WERI-Rb-1 (cell line): ENCODE measurements around the gene IFI44.

Source experiments
- DNase-seq: peaks from one replicate; pipeline ENCODE4 v3.0.0-alpha.2; 2020
- H3K27ac ChIP-seq: fragments of 250-450 bp; sonication (Bioruptor Pico); 2 replicates; pipeline ENCODE4 v1.5.1; 2020; ENCODE audit warnings: mild to moderate bottlenecking, moderate library complexity
- H3K27me3 ChIP-seq: fragments of 250-450 bp; sonication (Bioruptor Pico); 2 replicates; pipeline ENCODE4 v1.5.1; 2021; ENCODE audit warnings: mild to moderate bottlenecking, low read depth, moderate library complexity; ENCODE audit not compliant: insufficient read depth, severe bottlenecking
- H3K36me3 ChIP-seq: fragments of 250-450 bp; sonication (Bioruptor Pico); 2 replicates; pipeline ENCODE4 v1.5.1; 2020; ENCODE audit warnings: mild to moderate bottlenecking, moderate library complexity
- H3K4me3 ChIP-seq: 2 replicates; pipeline ENCODE4 v1.5.1; 2011; ENCODE audit warnings: low read depth, mild to moderate bottlenecking, control low read depth, low read length
- H3K9me3 ChIP-seq: fragments of 250-450 bp; sonication (Bioruptor Pico); 2 replicates; pipeline ENCODE4 v1.5.1; 2021; ENCODE audit warnings: mild to moderate bottlenecking, moderate library complexity; ENCODE audit not compliant: severe bottlenecking
- TF ChIP-seq, protein P1 (sequence below): IDR thresholded peaks from 2 replicates; pipeline ENCODE4 v1.5.1; 2011; ENCODE audit warnings: low read depth, mild to moderate bottlenecking, control low read depth, inconsistent platforms, low read length

The IFI44 gene

GRCh38 chr1:78690516-78690915 is 40.9 kb downstream of the IFI44 start:
- H3K27ac ChIP-seq: no peak overlapping the region
- no peaks in the 10 kb centered on the region for H3K27me3 ChIP-seq
- no peak overlapping the region for H3K4me3 ChIP-seq
- H3K36me3 ChIP-seq: no peaks in the 10 kb centered on the region
- no peak for DNase-seq
- no peaks in the 10 kb centered on the region for H3K9me3 ChIP-seq
- TF ChIP-seq, protein P1, sequence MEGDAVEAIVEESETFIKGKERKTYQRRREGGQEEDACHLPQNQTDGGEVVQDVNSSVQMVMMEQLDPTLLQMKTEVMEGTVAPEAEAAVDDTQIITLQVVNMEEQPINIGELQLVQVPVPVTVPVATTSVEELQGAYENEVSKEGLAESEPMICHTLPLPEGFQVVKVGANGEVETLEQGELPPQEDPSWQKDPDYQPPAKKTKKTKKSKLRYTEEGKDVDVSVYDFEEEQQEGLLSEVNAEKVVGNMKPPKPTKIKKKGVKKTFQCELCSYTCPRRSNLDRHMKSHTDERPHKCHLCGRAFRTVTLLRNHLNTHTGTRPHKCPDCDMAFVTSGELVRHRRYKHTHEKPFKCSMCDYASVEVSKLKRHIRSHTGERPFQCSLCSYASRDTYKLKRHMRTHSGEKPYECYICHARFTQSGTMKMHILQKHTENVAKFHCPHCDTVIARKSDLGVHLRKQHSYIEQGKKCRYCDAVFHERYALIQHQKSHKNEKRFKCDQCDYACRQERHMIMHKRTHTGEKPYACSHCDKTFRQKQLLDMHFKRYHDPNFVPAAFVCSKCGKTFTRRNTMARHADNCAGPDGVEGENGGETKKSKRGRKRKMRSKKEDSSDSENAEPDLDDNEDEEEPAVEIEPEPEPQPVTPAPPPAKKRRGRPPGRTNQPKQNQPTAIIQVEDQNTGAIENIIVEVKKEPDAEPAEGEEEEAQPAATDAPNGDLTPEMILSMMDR: no peak

DNA sequence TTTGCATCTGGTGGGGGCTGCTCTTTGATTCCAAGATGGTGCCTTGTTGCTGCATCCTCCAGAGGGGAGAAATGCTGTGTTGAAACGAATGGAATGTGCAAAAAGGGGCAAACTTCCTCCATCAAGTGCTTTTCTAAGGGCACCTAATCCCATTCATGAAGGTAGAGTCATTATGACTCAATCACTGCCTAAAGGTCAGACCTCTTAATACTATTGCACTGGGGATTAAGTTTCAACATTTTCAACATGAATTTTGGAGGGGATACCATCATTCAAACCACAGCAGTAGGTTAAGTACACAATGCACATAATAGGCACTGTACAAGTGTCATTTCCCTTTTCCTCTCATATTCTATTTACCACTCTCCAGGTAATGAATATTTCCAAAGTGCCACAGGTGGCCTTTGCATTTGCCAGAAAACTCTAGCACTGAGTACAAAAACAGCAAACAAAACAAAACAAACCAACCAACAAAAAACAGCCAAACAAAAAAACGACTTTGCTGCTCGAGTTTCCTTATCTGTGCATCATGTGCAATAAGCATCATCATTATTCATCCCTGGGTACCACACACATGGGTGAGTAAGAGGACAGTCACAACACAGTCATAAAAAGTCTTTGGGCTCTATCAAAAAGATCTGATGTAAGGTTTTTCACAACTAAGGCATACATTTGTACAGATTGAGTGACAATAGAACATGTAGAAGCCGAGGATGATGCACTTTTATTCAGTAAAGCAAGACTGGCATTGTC is 42.5 kb downstream of the IFI44 start:
- H3K27ac ChIP-seq: no peak overlapping the region
- H3K4me3 ChIP-seq: no peak overlapping the region
- TF ChIP-seq, protein P1: no peak
- DNase-seq: no peak
- H3K36me3 ChIP-seq: no peaks in the 10 kb centered on the region
- no peaks in the 10 kb centered on the region for H3K9me3 ChIP-seq
- H3K27me3 ChIP-seq: no peaks in the 10 kb centered on the region

DNA sequence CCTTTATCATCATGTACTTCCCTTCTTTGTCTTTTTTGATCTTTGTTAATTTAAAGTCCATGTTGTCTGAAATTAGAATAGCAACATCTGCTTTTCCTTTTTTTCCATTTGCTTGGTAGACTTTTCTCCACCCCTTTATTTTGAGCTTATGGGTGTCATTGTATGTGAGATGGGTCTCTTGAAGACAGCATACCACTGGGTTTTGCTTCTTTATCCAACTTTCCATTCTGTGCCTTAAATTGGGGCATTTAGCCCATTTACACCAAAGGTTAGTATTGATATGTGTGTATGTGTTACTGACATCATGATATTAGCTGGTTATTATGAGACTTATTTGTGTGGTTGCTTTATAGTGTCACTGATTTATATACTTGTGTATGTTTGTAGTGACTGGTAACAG is 50.2 kb downstream of the IFI44 start:
- TF ChIP-seq, protein P1: no peak
- Histone ChIP-seq H3K9me3 (no peaks in the 10 kb centered on the region), H3K27me3 (no peaks in the 10 kb centered on the region), H3K27ac (no peak overlapping the region), H3K36me3 (no peaks in the 10 kb centered on the region), H3K4me3 (no peak overlapping the region)
- no peak for DNase-seq

DNA sequence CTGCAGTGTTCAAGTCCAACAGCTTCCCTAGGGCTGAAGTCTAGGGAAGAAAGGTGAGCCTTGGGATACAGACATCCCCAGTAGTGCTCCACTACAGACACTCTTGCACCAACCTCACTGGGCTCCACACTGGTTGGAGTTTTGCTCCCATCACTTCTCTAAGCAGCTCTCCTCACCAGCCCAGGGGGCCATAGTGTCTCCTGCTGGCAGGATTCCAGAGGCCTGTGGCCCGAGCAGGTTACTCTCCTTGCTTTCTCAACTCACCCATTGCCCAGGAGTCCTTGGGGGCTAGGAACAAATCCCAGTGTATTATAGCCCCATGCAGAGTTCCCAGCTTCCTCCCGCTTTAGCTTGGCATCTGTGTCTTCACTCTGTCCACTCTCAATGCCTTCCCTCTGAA is 52.8 kb downstream of the IFI44 start:
- Histone ChIP-seq H3K9me3 (no peaks in the 10 kb centered on the region), H3K27ac (no peak overlapping the region), H3K36me3 (no peaks in the 10 kb centered on the region), H3K27me3 (no peaks in the 10 kb centered on the region), H3K4me3 (no peak overlapping the region)
- DNase-seq: no peak
- TF ChIP-seq, protein P1: no peak

GRCh38 chr1:78703806-78704205 is 54.2 kb downstream of the IFI44 start:
- TF ChIP-seq, protein P1: no peak
- no peaks in the 10 kb centered on the region for H3K27me3 ChIP-seq
- H3K27ac ChIP-seq: no peak overlapping the region
- DNase-seq: no peak
- no peaks in the 10 kb centered on the region for H3K9me3 ChIP-seq
- no peak overlapping the region for H3K4me3 ChIP-seq
- H3K36me3 ChIP-seq: no peaks in the 10 kb centered on the region
